NCI-H82 treated with DMSO at 0.1 percent for 48 hours (cell line): ENCODE results near the gene PIEZO1.
"Not testable (repeated sequence)": the region's sequence is repeated elsewhere in the genome, so short reads cannot be mapped to it uniquely, and the experiment has no call there.

Experiments
- DNase-seq: peaks from one replicate; lab custom pipeline; 2025; ENCODE audit not compliant: unreplicated experiment; lab: John Stamatoyannopoulos, UW

Gene PIEZO1, protein sequence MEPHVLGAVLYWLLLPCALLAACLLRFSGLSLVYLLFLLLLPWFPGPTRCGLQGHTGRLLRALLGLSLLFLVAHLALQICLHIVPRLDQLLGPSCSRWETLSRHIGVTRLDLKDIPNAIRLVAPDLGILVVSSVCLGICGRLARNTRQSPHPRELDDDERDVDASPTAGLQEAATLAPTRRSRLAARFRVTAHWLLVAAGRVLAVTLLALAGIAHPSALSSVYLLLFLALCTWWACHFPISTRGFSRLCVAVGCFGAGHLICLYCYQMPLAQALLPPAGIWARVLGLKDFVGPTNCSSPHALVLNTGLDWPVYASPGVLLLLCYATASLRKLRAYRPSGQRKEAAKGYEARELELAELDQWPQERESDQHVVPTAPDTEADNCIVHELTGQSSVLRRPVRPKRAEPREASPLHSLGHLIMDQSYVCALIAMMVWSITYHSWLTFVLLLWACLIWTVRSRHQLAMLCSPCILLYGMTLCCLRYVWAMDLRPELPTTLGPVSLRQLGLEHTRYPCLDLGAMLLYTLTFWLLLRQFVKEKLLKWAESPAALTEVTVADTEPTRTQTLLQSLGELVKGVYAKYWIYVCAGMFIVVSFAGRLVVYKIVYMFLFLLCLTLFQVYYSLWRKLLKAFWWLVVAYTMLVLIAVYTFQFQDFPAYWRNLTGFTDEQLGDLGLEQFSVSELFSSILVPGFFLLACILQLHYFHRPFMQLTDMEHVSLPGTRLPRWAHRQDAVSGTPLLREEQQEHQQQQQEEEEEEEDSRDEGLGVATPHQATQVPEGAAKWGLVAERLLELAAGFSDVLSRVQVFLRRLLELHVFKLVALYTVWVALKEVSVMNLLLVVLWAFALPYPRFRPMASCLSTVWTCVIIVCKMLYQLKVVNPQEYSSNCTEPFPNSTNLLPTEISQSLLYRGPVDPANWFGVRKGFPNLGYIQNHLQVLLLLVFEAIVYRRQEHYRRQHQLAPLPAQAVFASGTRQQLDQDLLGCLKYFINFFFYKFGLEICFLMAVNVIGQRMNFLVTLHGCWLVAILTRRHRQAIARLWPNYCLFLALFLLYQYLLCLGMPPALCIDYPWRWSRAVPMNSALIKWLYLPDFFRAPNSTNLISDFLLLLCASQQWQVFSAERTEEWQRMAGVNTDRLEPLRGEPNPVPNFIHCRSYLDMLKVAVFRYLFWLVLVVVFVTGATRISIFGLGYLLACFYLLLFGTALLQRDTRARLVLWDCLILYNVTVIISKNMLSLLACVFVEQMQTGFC (N-terminal part only)

GRCh38 chr16:88785106-88785924 is at the start of gene PIEZO1:
TSS of gene PIEZO1 (minus strand) at chr16:88785220. CDS start at chr16:88784964, 256 bp downstream.
- DNase-seq, result peak; percentile 6

DNA sequence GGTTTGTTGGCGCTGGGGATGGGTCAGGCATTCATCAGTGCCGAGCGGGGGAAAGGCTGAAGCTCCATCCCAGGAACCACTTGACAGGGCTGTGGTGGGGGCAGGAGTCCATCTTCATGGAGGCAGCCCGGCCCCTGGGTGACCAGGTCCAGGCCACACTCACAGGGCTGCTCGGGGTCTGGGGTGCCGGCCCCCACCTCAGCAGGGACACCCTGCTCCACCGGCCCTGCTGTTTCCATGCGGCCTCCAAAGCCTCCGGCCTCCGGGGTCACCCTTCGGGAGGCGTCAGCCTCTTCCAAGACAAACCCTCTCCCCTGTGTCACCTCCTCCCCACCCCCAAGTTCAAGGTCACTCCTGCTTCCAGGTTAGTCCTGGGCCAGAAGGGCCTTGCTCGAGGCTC is 49.6 kb upstream of the PIEZO1 start:
- DNase-seq, result no peak

GRCh38 chr16:88833086-88833485 is 48.1 kb upstream of the PIEZO1 start:
- no peak for DNase-seq

GRCh38 chr16:88831838-88832237 is 46.8 kb upstream of the PIEZO1 start:
- DNase-seq, result no peak

DNA sequence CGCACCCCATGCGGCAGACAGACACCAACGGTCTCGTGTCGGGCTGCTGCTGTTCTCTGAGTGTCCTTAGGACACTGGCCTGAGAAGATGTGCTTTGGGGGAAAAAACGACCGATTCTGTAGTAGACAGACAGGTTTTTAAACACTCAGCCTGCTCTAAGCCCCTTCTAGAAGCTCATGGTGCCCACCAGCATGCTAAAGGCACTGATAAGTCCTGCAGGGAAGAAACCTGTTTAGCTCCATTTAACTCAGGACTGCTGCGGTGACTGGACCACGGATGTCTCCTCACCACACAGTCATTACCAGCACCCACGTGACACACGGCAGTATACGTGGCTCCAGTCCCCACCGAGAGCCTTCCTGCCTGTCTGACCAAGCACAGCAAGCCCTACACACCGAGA is 45.8 kb upstream of the PIEZO1 start:
- DNase-seq, result no peak

GRCh38 chr16:88830258-88830657 is 45.2 kb upstream of the PIEZO1 start:
- no peak for DNase-seq

GRCh38 chr16:88828711-88829110 is 43.7 kb upstream of the PIEZO1 start:
- no peak for DNase-seq

- DNase-seq, result no peak
Measured at GRCh38 chr16:88827727-88828126, 42.7 kb upstream of the PIEZO1 start.

GRCh38 chr16:88826070-88826840 is 41.2 kb upstream of the PIEZO1 start:
- DNase-seq, result no peak

DNA sequence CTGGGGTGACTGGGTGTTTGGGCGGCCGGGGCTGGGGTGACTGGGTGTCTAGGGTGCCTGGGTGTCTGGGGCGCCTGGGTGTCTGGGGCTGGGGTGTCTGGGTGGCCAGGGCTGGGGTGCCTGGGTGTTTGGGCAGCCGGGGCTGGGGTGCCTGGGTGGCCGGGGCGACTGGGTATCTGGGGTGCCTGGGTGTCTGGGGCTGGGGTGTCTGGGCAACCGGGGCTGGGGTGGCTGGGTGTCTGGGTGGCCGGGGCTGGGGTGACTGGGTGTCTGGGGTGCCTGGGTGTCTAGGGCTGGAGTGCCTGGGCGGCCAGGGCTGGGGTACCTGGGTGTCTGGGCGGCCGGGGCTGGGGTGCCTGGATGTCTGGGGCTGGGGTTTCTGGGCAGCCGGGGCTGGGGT is 40.1 kb upstream of the PIEZO1 start:
- DNase-seq, result no peak

- DNase-seq, result no peak
Measured at GRCh38 chr16:88824256-88825077, 39.4 kb upstream of the PIEZO1 start.

- not testable (repeated sequence) for DNase-seq
Measured at GRCh38 chr16:88823646-88824045, 38.6 kb upstream of the PIEZO1 start.

DNA sequence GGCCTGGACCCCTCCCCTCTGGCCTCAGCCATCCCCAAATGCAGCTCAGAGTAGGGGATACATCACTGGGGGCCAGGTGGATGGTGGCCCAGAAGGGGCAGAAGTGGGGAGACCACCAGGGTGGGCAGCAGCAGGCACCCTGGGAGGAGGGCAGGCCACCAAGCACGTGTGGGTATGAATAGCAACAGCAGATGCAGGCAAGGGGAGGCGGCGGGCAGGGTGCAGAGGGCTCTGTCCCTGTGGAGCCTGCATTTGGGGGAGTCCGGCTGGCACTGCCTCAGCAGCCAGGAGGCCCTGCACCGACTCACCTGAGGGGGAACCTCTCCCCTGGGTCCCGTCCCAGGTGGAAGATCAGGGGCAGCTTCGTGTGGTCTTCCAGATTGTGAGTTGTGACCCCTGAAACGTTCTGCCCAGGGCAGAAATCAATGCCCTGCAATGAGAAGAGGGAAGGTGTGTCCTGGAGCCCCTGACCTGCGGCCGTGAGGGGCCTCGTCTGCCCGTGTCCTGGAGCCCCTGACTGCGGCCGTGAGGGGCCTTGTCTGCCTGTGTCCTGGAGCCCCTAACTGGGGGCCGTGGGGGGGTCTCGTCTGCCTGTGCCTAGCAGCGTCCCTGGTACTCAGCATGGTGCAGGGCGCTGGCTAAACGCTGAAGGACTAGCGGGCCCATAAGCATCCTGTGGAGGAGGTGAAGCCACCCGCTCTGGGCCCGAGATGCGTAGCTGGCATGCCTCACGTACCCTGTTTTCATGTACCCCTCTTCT is 37.4 kb upstream of the PIEZO1 start:
- no peak for DNase-seq

DNA sequence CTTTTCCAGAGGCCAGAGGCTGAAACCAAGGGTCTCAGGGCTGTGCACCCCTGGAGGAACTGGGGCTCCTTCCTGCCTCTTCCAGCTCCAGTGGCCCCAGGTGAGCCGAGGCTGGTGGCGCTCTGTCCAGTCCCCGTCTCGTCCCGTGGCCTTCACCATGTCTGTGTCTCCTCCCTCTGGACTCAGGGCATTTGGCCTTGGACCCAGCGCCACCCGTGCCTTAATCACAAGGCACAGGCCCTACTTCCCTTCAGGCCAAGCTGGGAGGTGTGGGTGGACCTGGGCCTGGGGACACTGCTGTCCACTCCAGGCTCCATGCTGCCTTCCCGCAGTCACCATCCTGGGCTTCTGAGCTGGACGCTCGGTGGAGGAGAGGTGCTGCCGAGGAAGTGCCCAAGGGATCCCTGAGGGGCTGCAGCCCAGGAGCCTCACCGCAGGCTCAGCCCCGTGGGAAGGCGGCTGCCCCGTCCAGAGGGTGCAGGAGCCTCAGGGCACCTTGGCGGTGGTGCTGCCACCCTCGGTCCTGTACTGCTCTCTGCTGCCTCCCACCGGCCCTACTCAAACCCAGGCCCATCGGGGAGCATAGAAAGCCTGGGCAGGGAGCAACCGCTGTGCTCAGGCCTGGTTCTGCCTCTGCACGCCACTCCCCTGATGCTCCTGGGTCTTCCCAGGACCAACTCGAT is 36.3 kb upstream of the PIEZO1 start:
- DNase-seq, result no peak

DNA sequence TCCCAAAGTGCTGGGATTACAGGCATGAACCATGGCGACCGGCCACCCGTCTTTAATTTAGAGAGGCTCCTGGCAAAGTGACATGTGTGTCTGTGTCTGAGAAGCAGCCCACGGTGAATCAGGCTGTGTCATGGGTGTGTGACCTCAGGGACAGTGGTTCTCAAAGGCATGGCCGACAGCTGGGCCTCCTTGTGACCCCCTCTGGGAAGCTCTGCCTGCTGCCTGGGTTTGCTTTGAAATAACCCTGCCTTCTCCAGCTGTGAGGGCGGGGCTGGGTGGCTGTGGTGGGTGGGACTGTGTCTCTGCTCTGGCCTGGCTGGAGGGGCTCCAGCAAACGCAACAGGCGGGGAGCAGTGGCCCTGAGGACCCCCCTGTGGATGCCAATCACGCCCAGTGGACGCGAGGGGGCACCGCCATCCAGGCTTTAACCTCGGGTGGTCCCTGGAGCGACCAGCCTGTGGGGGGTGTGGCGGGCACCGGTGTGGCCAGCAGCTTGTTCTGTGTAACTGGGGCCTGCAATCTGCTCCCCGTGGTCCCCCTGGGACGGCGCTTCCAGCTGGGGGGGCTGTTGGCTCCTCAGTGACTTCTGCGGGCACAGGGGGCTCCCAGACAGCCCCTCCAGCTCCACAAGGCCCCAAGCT is 35.5 kb upstream of the PIEZO1 start:
- no peak for DNase-seq

GRCh38 chr16:88819126-88819525 is 34.1 kb upstream of the PIEZO1 start:
- no peak for DNase-seq

GRCh38 chr16:88818575-88818874 is 33.5 kb upstream of the PIEZO1 start:
- DNase-seq, result no peak
